Upper lobe of left lung (tissue), 6 donors: Measurements from ENCODE around the gene SIPA1. TPM values are rescaled to one million over a fixed set of nuclear protein-coding genes. Genes with fewer than 3 reads are reported as not detected.
"Not testable (repeated sequence)": the region's sequence is repeated elsewhere in the genome, so short reads cannot be mapped to it uniquely, and the experiment has no call there.

Experiments used
- ATAC-seq, 2 donors: fragments of 200-7000 bp; cut with Tn5 transposase; one replicate each; pipeline ENCODE4 v1.9.1; 2022; ENCODE audit warnings: mild to moderate bottlenecking in 2 of 2, moderate library complexity in 2 of 2; ENCODE audit not compliant: low FRiP score in 2 of 2
- DNase-seq, 2 donors: peaks; one replicate each; pipeline ENCODE4 v3.0.0-alpha.2; 2019 to 2020
- H3K27ac ChIP-seq, 4 donors: fragments of 200-600 bp; sonication (generic); one replicate each; pipeline ENCODE4 v1.5.1; 2016 to 2019
- H3K27me3 ChIP-seq, 4 donors: fragments of 200-600 bp; sonication (generic); one replicate each; pipeline ENCODE4 v1.5.1; 2017 to 2019
- H3K36me3 ChIP-seq, 4 donors: fragments of 200-600 bp; sonication (generic); one replicate each; pipeline ENCODE4 v1.5.1; 2016 to 2019
- H3K4me1 ChIP-seq, 4 donors: fragments of 200-600 bp; sonication (generic); one replicate each; pipeline ENCODE4 v1.5.1; 2018 to 2019
- H3K4me3 ChIP-seq, 4 donors: fragments of 200-600 bp; sonication (generic); one replicate each; pipeline ENCODE4 v1.5.1; 2017 to 2019; ENCODE audit warnings: mild to moderate bottlenecking in 2 of 4, moderate library complexity in 1 of 4
- H3K9me3 ChIP-seq, 4 donors: fragments of 200-600 bp; sonication (generic); one replicate each; pipeline ENCODE4 v1.5.1; 2018 to 2019
- CTCF ChIP-seq, 6 experiments: fragments of 450-650 bp in 4 of 6; fragments of 200-600 bp in 2 of 6; sonication (generic) in 2 of 6; IDR thresholded peaks; one replicate each; pipeline ENCODE4 v1.5.1; 2016 to 2019; ENCODE audit warnings: antibody characterized with exemption in 6 of 6
- EP300 ChIP-seq, 4 donors: sonication (generic); formaldehyde crosslinking; IDR thresholded peaks; one replicate each; pipeline ENCODE4 v1.5.1; 2017; ENCODE audit warnings: antibody characterized with exemption in 4 of 4, control low read depth in 2 of 4
- POLR2A ChIP-seq, 4 donors: fragments of 450-650 bp; IDR thresholded peaks; one replicate each; pipeline ENCODE4 v1.5.1; 2016 to 2017; ENCODE audit warnings: antibody characterized with exemption in 4 of 4, mild to moderate bottlenecking in 2 of 4
- POLR2AphosphoS5 ChIP-seq, 2 donors: sonication (generic); formaldehyde crosslinking; IDR thresholded peaks; one replicate each; pipeline ENCODE4 v1.5.1; 2017; ENCODE audit warnings: antibody characterized with exemption in 2 of 2
- WGBS, 2 donors: methylation state at CpG; one replicate each; pipeline ENCODE4 v1.1.5; 2017 to 2018; 5-methylcytosine and 5-hydroxymethylcytosine counted together
- total RNA-seq, 6 donors: library from RNA; depleted of rRNA in 4 of 6; stranded (reverse); fragments of >200 nt in 4 of 6; gene quantifications; one replicate each; pipeline versions ENCODE4 v1.1.0 to v1.2.1, GENCODE V29; 2016 to 2021
- donor health status: DM: no; HTN: no; CAD: no; lungs with moderate emphysema.
- donor health status: DM: no; HTN: yes; CAD: no; lungs with severe emphysema.

The SIPA1 gene
- total RNA-seq, 6 donors from 2014 or later, result 42.7 to 137 (median 74.9) TPM

- DNase-seq, result no peak
- ATAC-seq, result no peak
- TF ChIP-seq CTCF (IDR thresholded peaks at IDR 0.05) (no peak), POLR2A (IDR thresholded peaks at IDR 0.05) (no peak), POLR2AphosphoS5 (IDR thresholded peaks at IDR 0.05) (no peak)
- no peaks in the 10 kb centered on the region for H3K27me3 ChIP-seq
- H3K4me1 ChIP-seq, result no peaks in the 10 kb centered on the region
- no peak overlapping the region for H3K27ac ChIP-seq
- H3K36me3 ChIP-seq, result no peaks in the 10 kb centered on the region
- H3K9me3 ChIP-seq, result no peaks in the 10 kb centered on the region
- H3K4me3 ChIP-seq, result no peak overlapping the region
These were observed 34.4 kb downstream of the SIPA1 start for GRCh38 chr11:65672180-65672860.

- TF ChIP-seq POLR2AphosphoS5 (IDR thresholded peaks at IDR 0.05), result no peak
- TF ChIP-seq CTCF (IDR thresholded peaks at IDR 0.05), result no peak
- no peak for TF ChIP-seq POLR2A (IDR thresholded peaks at IDR 0.05)
- TF ChIP-seq EP300 (IDR thresholded peaks at IDR 0.05), result no peak
- Histone ChIP-seq H3K4me1 (no peaks in the 10 kb centered on the region), H3K27me3 (no peaks in the 10 kb centered on the region), H3K27ac (no peak overlapping the region), H3K9me3 (no peaks in the 10 kb centered on the region), H3K4me3 (no peak overlapping the region), H3K36me3 (no peaks in the 10 kb centered on the region)
- no peak for DNase-seq
- no peak for ATAC-seq
- 94 to 98% methylated on average over 2 of the region's 2 CpGs for WGBS, 2 donors
These were observed 35.1 kb downstream of the SIPA1 start for GRCh38 chr11:65672982-65673381.

GRCh38 chr11:65680192-65680743 lies 42.4 kb downstream of the SIPA1 start:
- Histone ChIP-seq H3K27ac (no peak overlapping the region), H3K9me3 (no peaks in the 10 kb centered on the region), H3K4me3 (no peak overlapping the region), H3K4me1 (no peaks in the 10 kb centered on the region), H3K27me3 (no peaks in the 10 kb centered on the region), H3K36me3 (no peaks in the 10 kb centered on the region)
- DNase-seq (no peak), ATAC-seq (no peak)
- TF ChIP-seq EP300 (IDR thresholded peaks at IDR 0.05) (no peak), CTCF (IDR thresholded peaks at IDR 0.05) (no peak), POLR2A (IDR thresholded peaks at IDR 0.05) (no peak), POLR2AphosphoS5 (IDR thresholded peaks at IDR 0.05) (no peak)
- WGBS, 2 donors, result 75 to 80% methylated on average over 5 of the region's 5 CpGs

GRCh38 chr11:65683480-65683879 lies 45.6 kb downstream of the SIPA1 start:
- not testable (repeated sequence) for ATAC-seq, H3K36me3 ChIP-seq, H3K4me1 ChIP-seq, DNase-seq, H3K9me3 ChIP-seq, H3K27me3 ChIP-seq, H3K4me3 ChIP-seq, H3K27ac ChIP-seq
- WGBS, 2 donors, result 78 to 84% methylated on average over 6 of the region's 6 CpGs

- Histone ChIP-seq H3K27me3 (no peaks in the 10 kb centered on the region), H3K4me1 (no peaks in the 10 kb centered on the region), H3K4me3 (no peak overlapping the region), H3K36me3 (no peaks in the 10 kb centered on the region), H3K9me3 (no peaks in the 10 kb centered on the region), H3K27ac (no peak overlapping the region)
- ATAC-seq (no peak), DNase-seq (no peak)
- TF ChIP-seq CTCF (IDR thresholded peaks at IDR 0.05) (no peak), EP300 (IDR thresholded peaks at IDR 0.05) (no peak), POLR2A (IDR thresholded peaks at IDR 0.05) (no peak), POLR2AphosphoS5 (IDR thresholded peaks at IDR 0.05) (no peak)
- 83 to 86% methylated on average over 7 to 8 of the region's 8 CpGs for WGBS, 2 donors
These were observed 48.1 kb downstream of the SIPA1 start for GRCh38 chr11:65685981-65686380.

- 89 to 96% methylated on average over 8 of the region's 8 CpGs for WGBS, 2 donors
- not testable (repeated sequence) for H3K27me3 ChIP-seq, H3K4me3 ChIP-seq, H3K9me3 ChIP-seq, H3K36me3 ChIP-seq, DNase-seq, ATAC-seq, H3K27ac ChIP-seq
- peaks cover 0 to 12% (median 10%) of the 10 kb centered on the region in 4 donors for H3K4me1 ChIP-seq
These were observed 53.9 kb downstream of the SIPA1 start for GRCh38 chr11:65691847-65692246.
